IPS-15b (cell line): ENCODE results near the gene ATXN2.
A peak's percentile ranks its signal among the peaks of the same experiment; 100 is the strongest.
"Not testable (repeated sequence)": the region's sequence is repeated elsewhere in the genome, so short reads cannot be mapped to it uniquely, and the experiment has no call there.

ENCODE experiments used
- H3K27me3 ChIP-seq: one replicate; pipeline ENCODE4 v1.6.1; 2013; ENCODE audit warnings: low read length; ENCODE audit not compliant: control insufficient read depth, insufficient read depth
- H3K36me3 ChIP-seq: one replicate; pipeline ENCODE4 v1.6.1; 2013; ENCODE audit warnings: low read length; ENCODE audit not compliant: control insufficient read depth, insufficient read depth
- H3K4me1 ChIP-seq: one replicate; pipeline ENCODE4 v1.6.1; 2013; ENCODE audit warnings: mild to moderate bottlenecking, low read length; ENCODE audit not compliant: control insufficient read depth, insufficient read depth
- H3K4me3 ChIP-seq: one replicate; pipeline ENCODE4 v1.5.1; 2013; ENCODE audit warnings: low read depth, low read length
- H3K9ac ChIP-seq: one replicate; pipeline ENCODE4 v1.6.1; 2013; ENCODE audit warnings: low read depth, mild to moderate bottlenecking, low read length
- H3K9me3 ChIP-seq: one replicate; pipeline ENCODE4 v1.6.1; 2013; ENCODE audit warnings: mild to moderate bottlenecking, low read length; ENCODE audit not compliant: control insufficient read depth, insufficient read depth

Gene ATXN2

DNA sequence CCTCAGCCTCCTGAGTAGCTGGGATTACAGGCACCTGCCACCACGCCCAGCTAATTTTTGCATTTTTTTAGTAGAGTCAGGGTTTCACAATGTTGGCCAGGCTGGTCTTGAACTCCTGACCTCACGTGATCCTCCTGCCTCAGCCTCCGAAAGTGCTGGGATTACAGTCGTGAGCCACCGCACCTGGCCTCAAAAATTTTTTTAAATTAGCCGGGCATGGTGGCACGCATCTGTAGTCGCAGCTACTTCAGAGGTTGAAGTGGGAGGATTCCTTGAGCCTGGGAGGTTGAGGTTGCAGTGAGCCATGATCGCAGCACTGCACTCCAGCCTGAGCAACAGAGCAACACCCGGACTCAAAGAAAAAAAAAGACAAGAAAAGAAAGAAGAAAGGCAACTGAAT lies 18.7 kb upstream of the ATXN2 start:
- not testable (repeated sequence) for H3K9ac ChIP-seq, H3K36me3 ChIP-seq, H3K4me1 ChIP-seq, H3K9me3 ChIP-seq, H3K4me3 ChIP-seq, H3K27me3 ChIP-seq

DNA sequence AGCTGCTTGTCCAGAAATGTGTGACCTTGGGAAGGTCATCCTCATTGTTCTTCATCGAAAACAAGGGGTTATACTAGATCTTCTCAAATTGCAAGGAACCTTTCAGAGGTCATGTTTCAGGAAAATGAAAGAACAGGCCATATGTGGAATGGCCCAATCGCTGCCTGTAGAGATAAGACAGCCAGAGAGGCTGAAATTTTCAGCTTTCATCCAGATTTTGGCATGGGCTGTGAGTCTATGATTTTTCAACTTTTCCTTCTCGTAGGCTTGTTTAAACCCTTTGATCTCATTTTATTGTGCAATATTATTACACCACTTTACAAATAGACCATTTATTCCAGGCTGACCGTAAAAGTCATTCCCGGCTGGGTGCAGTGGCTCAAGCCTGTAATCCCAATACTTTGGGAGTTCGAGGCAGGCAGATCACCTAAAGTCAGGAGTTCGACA lies 17.1 kb upstream of the ATXN2 start:
- no peak overlapping the region for H3K9ac ChIP-seq
- no peaks in the 10 kb centered on the region for H3K4me1 ChIP-seq
- H3K4me3 ChIP-seq: no peak overlapping the region
- H3K36me3 ChIP-seq: no peaks in the 10 kb centered on the region
- no peaks in the 10 kb centered on the region for H3K9me3 ChIP-seq
- H3K27me3 ChIP-seq: no peaks in the 10 kb centered on the region

DNA sequence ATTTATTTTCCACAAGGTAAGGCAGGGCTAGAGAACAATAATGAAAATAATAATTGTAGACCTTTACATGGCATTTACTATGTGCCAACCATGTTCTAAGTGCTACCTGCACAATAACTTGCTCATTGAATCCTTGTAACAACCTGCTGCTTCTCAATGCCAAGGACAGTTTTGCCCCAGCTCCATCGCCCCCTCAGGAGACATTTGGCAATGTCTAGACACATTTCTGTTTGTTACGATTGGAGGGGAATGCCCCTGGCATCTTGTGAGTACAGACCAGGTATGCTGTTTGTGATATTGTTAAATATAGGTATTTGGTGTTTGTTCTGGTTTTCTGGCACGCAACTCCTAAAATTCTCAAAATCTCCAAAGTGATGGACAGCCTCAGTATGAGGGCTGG lies 8.1 kb upstream of the ATXN2 start:
- Histone ChIP-seq H3K4me3 (no peak overlapping the region), H3K27me3 (no peaks in the 10 kb centered on the region), H3K9ac (no peak overlapping the region), H3K9me3 (no peaks in the 10 kb centered on the region), H3K4me1 (no peaks in the 10 kb centered on the region), H3K36me3 (no peaks in the 10 kb centered on the region)

DNA sequence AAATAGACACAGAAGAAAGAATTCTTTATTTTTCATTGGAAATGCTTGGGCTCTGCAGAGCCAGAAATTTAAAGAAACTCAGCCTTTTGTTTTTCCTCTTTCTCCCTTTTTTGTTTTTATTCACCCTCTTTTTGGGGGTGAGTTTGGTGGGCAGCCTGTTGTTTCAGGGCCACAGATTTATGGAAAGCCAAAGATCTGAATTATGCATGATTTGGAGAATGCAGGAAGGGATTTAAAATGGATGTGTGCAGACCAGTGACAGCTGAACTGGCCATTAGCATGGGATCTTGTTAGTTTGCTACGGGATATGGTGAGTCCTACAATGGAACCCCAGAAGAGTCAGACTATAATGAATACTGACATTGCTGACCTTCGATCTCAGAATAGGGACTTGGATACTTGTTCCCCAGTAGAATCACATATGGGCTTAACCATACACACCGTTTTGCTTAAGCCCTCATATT lies 7.7 kb upstream of the ATXN2 start:
- H3K9me3 ChIP-seq: no peaks in the 10 kb centered on the region
- H3K27me3 ChIP-seq: no peaks in the 10 kb centered on the region
- H3K4me1 ChIP-seq: no peaks in the 10 kb centered on the region
- H3K4me3 ChIP-seq: no peak overlapping the region
- H3K36me3 ChIP-seq: no peaks in the 10 kb centered on the region
- H3K9ac ChIP-seq: no peak overlapping the region

DNA sequence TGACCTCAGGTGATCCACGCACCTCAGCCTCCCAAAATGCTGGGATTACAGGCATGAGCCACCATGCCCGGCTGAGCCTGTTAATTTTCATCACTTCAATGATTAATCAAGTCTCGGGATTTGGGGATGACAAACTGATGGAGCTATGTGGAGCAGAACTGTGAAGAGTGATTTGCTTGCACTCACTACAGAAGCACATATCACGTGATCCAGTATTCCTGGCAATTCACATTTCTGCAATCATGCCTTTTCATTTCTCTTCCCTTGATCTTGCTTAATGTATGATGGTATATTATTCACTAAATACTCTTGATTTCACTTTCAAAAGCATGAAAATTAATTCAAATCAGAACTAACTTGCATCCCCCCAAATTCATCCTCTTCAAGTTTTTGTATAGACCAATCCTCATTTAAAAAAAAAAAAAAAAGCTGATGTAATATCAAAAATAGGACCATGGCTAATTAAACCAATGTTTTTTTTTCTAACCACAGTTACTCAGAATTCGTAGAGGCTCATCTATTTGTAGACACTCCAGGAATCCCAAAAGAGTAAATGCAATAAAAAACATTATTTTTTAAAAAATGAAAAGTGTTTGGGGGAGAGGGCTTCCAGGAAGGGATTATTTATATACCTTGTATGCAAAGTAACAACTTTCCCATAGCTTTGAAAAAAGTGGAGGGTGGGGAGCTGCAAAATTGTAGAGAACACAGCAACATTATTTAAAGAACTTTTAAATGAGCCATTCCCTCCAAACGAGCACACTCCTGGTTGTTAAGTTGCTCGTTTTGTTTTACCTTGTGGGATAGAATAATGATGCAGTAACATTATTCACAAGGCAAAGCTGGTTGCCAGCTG lies 7.0 kb upstream of the ATXN2 start:
- Histone ChIP-seq H3K4me1 (no peaks in the 10 kb centered on the region), H3K4me3 (no peak overlapping the region)

DNA sequence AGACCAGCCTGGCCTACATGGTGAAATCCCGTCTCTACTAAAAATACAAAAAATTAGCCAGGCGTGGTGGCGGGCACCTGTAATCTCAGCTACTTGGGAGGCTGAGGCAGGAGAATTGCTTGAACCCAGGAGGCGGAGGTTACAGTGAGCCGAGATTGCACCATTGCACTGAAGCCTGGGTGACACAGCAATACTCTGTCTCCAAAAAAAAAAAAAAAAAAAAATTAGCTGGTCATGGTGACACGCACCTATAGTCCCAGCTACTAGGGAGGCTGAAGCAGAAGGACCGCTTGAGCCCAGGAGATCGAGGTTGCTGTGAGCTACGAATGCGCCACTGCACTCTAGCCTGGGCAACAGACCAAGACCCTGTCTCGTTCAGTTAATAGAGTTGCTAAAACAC lies 3.7 kb upstream of the ATXN2 start:
- not testable (repeated sequence) for H3K27me3 ChIP-seq, H3K9me3 ChIP-seq, H3K4me3 ChIP-seq, H3K4me1 ChIP-seq, H3K36me3 ChIP-seq, H3K9ac ChIP-seq

More for the DNA sequence above, 7.0 kb upstream of the ATXN2 start:
- no peak overlapping the region for H3K9ac ChIP-seq
- H3K27me3 ChIP-seq: no peaks in the 10 kb centered on the region
- H3K9me3 ChIP-seq: no peaks in the 10 kb centered on the region
- H3K36me3 ChIP-seq: no peaks in the 10 kb centered on the region

DNA sequence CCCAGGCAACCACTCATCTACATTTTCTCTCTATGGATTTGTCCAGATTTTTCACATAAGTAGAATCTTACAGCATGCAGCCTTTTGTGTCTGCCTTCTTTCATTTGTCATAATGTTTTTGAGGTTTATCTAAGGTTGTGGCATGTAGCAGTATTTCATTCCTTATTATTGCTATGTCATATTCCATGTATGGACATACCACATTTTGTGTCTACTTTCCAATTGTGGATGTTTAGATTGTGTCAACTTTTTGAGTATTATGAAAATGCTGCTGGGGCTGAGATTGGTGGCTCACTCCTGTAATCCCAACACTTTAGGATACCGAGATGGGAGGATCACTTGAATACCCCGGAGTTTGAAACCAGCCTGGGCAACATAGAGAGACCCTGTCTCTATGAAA lies 3.2 kb upstream of the ATXN2 start:
- Histone ChIP-seq H3K4me3 (no peak overlapping the region), H3K9ac (no peak overlapping the region), H3K9me3 (no peaks in the 10 kb centered on the region), H3K4me1 (no peaks in the 10 kb centered on the region), H3K36me3 (no peaks in the 10 kb centered on the region), H3K27me3 (no peaks in the 10 kb centered on the region)

DNA sequence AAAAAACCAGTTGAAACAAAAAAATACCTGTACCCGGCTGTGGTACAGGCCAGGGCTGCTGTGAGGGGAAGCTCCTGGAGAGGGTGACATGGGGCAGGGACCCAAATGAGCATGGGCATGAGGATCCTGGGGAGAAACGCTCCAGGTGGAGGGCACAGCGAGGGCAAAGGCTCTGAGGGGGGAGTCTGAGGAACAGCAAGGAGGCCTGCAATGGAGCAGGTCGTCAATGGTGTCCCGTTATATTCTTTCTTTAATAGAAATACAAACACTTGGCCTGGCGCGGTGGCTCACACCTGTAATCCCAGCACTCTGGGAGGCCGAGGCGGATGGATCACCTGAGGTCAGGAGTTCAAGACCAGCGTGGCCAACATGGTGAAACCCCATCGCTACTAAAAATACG lies 1.9 kb upstream of the ATXN2 start:
- not testable (repeated sequence) for H3K4me1 ChIP-seq, H3K4me3 ChIP-seq, H3K27me3 ChIP-seq, H3K9me3 ChIP-seq, H3K9ac ChIP-seq, H3K36me3 ChIP-seq

DNA sequence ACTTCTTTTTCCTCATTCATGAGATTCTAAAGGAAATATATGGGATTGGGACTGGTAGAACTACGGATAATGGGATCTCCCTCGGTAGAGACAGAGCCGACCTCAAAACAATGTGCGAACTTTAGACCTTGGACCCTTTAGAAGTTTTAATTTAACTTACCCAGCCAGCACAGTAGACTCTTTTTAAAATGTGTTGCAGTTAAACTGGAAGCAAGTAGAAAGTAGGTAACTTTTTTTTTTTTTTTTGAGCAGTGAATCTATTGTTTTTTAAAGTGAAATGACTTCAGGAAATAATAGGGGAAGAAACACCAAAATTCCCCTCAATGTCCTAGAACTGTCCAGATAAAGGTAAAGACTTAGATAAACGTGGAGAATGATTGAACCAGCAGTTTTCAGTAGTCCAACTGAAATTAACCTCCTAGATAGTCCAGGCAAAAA lies 1.1 kb upstream of the ATXN2 start:
- Histone ChIP-seq H3K36me3 (no peaks in the 10 kb centered on the region), H3K4me3 (peak overlapping the region; percentile 85), H3K27me3 (no peaks in the 10 kb centered on the region), H3K9me3 (no peaks in the 10 kb centered on the region), H3K4me1 (peaks cover 8% of the 10 kb centered on the region), H3K9ac (peak overlapping the region; percentile 85)

DNA sequence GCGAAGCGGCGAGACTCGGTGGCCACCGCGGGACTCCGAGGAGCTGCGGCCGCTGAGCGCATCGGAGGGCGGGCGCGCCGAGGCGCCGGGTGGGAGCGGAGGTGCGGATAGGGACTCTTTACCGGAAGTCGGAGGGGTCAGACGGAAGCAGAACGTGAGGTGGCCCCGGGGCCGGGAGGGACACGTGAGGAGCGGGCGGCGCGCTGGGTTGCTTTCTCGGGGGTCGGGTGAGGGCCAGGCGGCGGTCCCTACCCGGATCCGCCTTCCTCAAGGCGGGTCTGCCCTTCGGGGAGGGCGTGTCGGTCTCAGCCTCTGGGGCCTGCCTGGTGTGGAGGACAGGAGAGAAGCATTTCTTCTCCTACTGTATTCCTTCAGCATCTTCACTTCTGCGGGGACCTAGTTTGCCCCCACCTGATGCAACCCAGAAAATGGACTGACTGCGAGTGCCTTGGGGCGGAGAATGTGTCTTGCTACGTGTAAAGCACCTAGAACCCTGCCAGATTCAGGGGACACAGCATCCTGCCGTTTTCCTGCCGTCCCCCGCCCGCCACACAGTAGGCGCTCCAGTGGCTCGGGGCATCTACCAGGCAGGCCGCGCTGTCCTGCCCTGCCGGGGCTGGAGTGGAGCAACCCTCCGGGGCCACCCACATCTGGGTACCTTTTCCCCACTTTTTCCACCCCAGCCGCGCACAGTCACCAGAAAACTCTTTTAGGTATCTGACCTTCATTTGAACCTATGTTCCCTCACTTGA lies 514 bp upstream of the ATXN2 start:
- peak overlapping the region; percentile 85 for H3K9ac ChIP-seq
- peak overlapping the region; percentile 85 for H3K4me3 ChIP-seq
- no peaks in the 10 kb centered on the region for H3K27me3 ChIP-seq
- peaks cover 11% of the 10 kb centered on the region for H3K4me1 ChIP-seq
- no peaks in the 10 kb centered on the region for H3K9me3 ChIP-seq
- no peaks in the 10 kb centered on the region for H3K36me3 ChIP-seq

DNA sequence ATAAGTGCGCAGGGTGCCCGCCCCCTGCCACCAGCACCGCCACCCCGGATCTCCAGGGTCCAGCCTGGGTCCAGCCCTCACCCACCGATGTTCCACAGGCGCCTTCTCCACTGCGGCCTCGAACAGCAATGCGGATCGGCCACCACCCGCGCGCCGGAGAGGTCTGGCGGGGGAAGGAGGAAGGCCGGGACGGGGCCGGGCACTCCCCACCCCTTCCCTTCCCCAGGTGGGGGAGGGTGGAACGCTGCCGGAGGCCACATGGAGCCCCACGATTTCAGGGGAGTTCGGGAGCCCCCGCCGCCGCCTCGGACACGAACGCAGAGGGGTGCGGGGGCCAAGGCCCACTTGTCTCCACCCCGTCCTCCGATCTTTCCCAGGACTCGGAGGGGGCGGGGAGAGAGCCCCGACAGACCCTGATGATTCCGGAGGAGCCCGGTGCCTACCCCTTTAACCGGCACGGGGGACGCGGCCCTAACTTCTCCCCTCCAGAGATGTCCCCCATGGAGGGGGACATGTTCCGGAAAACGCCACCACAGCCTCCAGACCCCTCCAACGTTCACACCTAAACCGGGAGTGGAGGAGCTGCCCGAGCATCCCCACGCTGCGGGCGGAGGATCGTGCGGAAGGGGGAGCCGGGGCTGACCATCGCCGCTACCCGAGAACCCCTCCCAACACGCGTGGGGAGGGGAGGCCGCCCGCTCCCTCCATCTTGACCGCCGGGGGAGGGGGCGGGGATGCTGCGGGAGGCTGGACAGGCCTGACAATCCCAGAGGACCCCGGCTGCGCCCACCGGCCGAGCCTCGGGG lies 1.1 kb downstream of the ATXN2 start:
- Histone ChIP-seq H3K9ac (peak overlapping the region; percentile 85), H3K4me1 (peaks cover 11% of the 10 kb centered on the region), H3K4me3 (peak overlapping the region; percentile 88), H3K9me3 (no peaks in the 10 kb centered on the region), H3K36me3 (no peaks in the 10 kb centered on the region), H3K27me3 (no peaks in the 10 kb centered on the region)
